SK-N-SH treated with all-trans-retinoic acid at 6 μM for 48 hours (cell line): ENCODE measurements around the gene STX18.

Experiments used
- ATAC-seq: fragments of 200-7000 bp; cut with Tn5 transposase; 3 replicates; pipeline ENCODE4 v1.9.1; 2020; ENCODE audit warnings: mild to moderate bottlenecking, moderate library complexity
- ARNTL ChIP-seq: fragments of 450-650 bp; formaldehyde crosslinking; IDR thresholded peaks from 2 replicates; pipeline ENCODE4 v1.5.0; 2020; ENCODE audit warnings: low read depth, mild to moderate bottlenecking, moderate library complexity, borderline replicate concordance
- CSDC2 ChIP-seq: fragments of 250-450 bp; sonication (Bioruptor Pico); IDR thresholded peaks from 2 replicates; pipeline ENCODE4 v1.5.0; 2020; ENCODE audit warnings: mild to moderate bottlenecking, moderate library complexity
- ESRRG ChIP-seq: fragments of 250-450 bp; sonication (Bioruptor Pico); IDR thresholded peaks from 2 replicates; pipeline ENCODE4 v1.6.1; 2021; ENCODE audit warnings: mild to moderate bottlenecking
- GLIS3 ChIP-seq: fragments of 250-450 bp; sonication (Bioruptor Pico); IDR thresholded peaks from 2 replicates; pipeline ENCODE4 v1.5.0; 2020; ENCODE audit warnings: mild to moderate bottlenecking, moderate library complexity
- ISL1 ChIP-seq: fragments of 250-450 bp; sonication (Bioruptor Pico); IDR thresholded peaks from 2 replicates; pipeline ENCODE4 v2.1.2; 2022; ENCODE audit warnings: mild to moderate bottlenecking, moderate library complexity
- OSR1 ChIP-seq: fragments of 250-450 bp; sonication (Bioruptor Pico); IDR thresholded peaks from 2 replicates; pipeline ENCODE4 v1.8.0; 2022; ENCODE audit warnings: moderate library complexity, mild to moderate bottlenecking, inconsistent platforms
- PPARA ChIP-seq: fragments of 250-450 bp; sonication (Bioruptor Pico); IDR thresholded peaks from 2 replicates; pipeline ENCODE4 v1.5.0; 2020; ENCODE audit warnings: mild to moderate bottlenecking, borderline replicate concordance
- SNAI2 ChIP-seq: fragments of 250-450 bp; sonication (Bioruptor Pico); IDR thresholded peaks from 2 replicates; pipeline ENCODE4 v1.5.0; 2020; ENCODE audit warnings: mild to moderate bottlenecking, moderate library complexity
- TCF4 ChIP-seq: fragments of 250-450 bp; sonication (Bioruptor Pico); IDR thresholded peaks from 2 replicates; pipeline ENCODE4 v1.8.0; 2021; ENCODE audit warnings: mild to moderate bottlenecking, moderate library complexity, borderline replicate concordance
- TOX ChIP-seq: fragments of 250-450 bp; sonication (Bioruptor Pico); IDR thresholded peaks from 2 replicates; pipeline ENCODE4 v1.8.0; 2021; ENCODE audit warnings: mild to moderate bottlenecking, moderate library complexity, borderline replicate concordance
- ZC3H10 ChIP-seq: fragments of 250-450 bp; sonication (Bioruptor Pico); IDR thresholded peaks from 2 replicates; pipeline ENCODE4 v1.5.1; 2021; ENCODE audit warnings: mild to moderate bottlenecking, moderate library complexity
- ZFP3 ChIP-seq: fragments of 250-450 bp; sonication (Bioruptor Pico); IDR thresholded peaks from 2 replicates; pipeline ENCODE4 v1.5.0; 2020; ENCODE audit warnings: mild to moderate bottlenecking, moderate library complexity
- ZFP30 ChIP-seq: fragments of 450-650 bp; formaldehyde crosslinking; IDR thresholded peaks from 2 replicates; pipeline ENCODE4 v1.5.0; 2022; ENCODE audit warnings: mild to moderate bottlenecking, moderate library complexity
- ZNF565 ChIP-seq: fragments of 450-650 bp; formaldehyde crosslinking; conservative IDR thresholded peaks from 2 replicates; pipeline ENCODE4 v1.5.0; 2020; ENCODE audit warnings: low read depth, mild to moderate bottlenecking, moderate library complexity
- ZNF70 ChIP-seq: fragments of 450-650 bp; formaldehyde crosslinking; IDR thresholded peaks from 2 replicates; pipeline ENCODE4 v1.5.0; 2020; ENCODE audit warnings: mild to moderate bottlenecking, moderate library complexity
- ZNF8 ChIP-seq: fragments of 450-650 bp; formaldehyde crosslinking; IDR thresholded peaks from 2 replicates; pipeline ENCODE4 v1.5.0; 2020; ENCODE audit warnings: mild to moderate bottlenecking, moderate library complexity
- TF ChIP-seq, protein P1 (sequence below): fragments of 250-450 bp; sonication (Bioruptor Pico); IDR thresholded peaks from 2 replicates; pipeline ENCODE4 v1.5.0; 2020; ENCODE audit warnings: mild to moderate bottlenecking, moderate library complexity
- TF ChIP-seq, protein P2 (sequence below): fragments of 250-450 bp; sonication (Bioruptor Pico); IDR thresholded peaks from 2 replicates; pipeline ENCODE4 v1.8.0; 2021; ENCODE audit warnings: low read depth, mild to moderate bottlenecking, moderate library complexity, borderline replicate concordance
- TF ChIP-seq, protein P3 (sequence below): fragments of 250-450 bp; sonication (Bioruptor Pico); IDR thresholded peaks from 2 replicates; pipeline ENCODE4 v1.5.1; 2021; ENCODE audit warnings: mild to moderate bottlenecking, moderate library complexity
- TF ChIP-seq, protein P4 (sequence below): fragments of 250-450 bp; sonication (Bioruptor Pico); IDR thresholded peaks from 2 replicates; pipeline ENCODE4 v1.5.1; 2020; ENCODE audit warnings: low read depth, mild to moderate bottlenecking, moderate library complexity

STX18 gene

DNA sequence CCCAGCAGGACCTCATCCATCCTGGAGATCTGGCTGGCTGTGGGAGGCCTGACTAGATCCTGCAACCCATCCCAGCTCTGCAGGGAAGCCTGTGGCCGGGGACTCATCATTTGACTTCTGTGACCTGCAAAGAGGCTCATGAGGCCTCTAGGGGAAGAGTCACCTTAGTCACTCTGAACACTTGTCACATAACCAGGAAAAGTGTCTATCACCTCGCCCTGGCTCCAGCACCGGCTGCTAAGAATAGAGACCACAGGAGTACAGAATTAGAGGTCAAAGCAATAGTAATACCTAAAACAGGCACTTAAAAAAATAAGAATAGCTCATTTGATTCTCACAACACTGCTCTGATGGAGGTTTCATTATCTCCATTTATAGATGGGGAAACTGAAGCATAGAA is 158.8 kb downstream of the STX18 start (continued):
- TF ChIP-seq, protein P1, sequence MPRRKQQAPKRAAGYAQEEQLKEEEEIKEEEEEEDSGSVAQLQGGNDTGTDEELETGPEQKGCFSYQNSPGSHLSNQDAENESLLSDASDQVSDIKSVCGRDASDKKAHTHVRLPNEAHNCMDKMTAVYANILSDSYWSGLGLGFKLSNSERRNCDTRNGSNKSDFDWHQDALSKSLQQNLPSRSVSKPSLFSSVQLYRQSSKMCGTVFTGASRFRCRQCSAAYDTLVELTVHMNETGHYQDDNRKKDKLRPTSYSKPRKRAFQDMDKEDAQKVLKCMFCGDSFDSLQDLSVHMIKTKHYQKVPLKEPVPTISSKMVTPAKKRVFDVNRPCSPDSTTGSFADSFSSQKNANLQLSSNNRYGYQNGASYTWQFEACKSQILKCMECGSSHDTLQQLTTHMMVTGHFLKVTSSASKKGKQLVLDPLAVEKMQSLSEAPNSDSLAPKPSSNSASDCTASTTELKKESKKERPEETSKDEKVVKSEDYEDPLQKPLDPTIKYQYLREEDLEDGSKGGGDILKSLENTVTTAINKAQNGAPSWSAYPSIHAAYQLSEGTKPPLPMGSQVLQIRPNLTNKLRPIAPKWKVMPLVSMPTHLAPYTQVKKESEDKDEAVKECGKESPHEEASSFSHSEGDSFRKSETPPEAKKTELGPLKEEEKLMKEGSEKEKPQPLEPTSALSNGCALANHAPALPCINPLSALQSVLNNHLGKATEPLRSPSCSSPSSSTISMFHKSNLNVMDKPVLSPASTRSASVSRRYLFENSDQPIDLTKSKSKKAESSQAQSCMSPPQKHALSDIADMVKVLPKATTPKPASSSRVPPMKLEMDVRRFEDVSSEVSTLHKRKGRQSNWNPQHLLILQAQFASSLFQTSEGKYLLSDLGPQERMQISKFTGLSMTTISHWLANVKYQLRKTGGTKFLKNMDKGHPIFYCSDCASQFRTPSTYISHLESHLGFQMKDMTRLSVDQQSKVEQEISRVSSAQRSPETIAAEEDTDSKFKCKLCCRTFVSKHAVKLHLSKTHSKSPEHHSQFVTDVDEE (CRISPR knock-in tag), result no peak
- TF ChIP-seq TOX, result no peak

DNA sequence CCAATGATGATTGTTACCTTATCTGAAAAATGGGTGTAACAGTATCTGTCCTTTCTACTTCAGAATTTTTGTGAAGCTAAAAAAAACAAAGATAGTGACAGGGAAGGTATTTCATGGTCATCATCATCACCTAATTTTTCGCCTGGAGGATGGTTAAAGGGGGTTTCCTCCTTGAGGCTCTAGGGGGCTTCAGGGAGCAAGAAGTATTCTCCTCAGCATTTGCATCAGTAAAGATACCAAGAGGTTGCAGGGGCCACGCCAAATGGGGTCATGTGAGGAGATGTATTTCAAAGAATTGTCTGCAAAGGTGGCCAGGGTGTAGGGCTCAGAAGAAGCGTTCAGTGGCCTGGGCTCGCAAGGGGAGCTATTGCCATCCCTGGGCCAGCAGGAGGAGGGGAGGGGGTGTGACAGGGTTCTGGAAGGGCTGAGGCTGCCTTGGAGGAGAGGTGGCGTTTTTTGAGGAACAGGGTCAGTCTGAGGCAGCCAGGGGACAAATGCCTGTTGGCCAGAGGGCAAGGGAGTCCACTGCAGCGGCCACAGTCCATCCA is 162.2 kb downstream of the STX18 start:
- ATAC-seq, result no peak

DNA sequence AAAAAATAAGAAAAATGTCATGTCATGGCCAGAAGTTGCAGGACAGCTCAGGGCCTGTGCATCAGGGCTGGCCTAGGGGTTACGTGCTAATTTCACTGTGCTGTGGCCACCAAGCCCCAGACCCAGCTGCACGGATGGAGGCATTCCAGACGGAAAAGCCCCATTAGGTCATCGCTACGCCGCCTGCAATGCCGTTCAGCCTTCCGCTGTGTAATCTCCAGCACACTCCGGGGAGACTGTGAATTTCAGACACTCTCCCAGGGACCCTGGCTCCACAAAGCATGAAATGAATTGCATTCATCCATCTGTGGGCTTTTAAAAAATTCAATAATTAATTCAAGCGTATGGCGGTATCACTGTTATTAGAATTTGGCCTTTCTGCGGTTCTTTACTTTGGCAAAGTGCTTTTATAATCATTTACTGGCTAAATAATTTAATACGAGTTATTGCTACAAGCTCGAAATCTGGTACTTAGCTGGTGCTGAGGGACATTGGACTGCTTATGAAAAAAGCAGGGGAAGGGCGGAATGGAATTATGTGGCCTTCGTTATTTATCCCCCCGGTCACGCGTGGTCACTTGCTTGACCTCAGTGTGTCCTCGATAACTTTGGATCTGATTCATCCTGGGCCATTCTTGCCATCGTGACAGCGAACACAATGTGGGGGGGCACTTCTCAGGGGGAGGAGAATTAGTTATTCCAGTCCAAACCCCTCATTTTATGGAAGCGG is 164.0 kb downstream of the STX18 start:
- no peak for TF ChIP-seq ZFP3 (CRISPR knock-in tag)
- TF ChIP-seq, protein P2, sequence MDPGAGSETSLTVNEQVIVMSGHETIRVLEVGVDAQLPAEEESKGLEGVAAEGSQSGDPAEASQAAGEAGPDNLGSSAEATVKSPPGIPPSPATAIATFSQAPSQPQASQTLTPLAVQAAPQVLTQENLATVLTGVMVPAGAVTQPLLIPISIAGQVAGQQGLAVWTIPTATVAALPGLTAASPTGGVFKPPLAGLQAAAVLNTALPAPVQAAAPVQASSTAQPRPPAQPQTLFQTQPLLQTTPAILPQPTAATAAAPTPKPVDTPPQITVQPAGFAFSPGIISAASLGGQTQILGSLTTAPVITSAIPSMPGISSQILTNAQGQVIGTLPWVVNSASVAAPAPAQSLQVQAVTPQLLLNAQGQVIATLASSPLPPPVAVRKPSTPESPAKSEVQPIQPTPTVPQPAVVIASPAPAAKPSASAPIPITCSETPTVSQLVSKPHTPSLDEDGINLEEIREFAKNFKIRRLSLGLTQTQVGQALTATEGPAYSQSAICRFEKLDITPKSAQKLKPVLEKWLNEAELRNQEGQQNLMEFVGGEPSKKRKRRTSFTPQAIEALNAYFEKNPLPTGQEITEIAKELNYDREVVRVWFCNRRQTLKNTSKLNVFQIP, result no peak
- TF ChIP-seq CSDC2, result no peak
- TF ChIP-seq GLIS3, result no peak
- TF ChIP-seq ARNTL (CRISPR knock-in tag), result no peak
- TF ChIP-seq SNAI2 (CRISPR knock-in tag), result no peak
- TF ChIP-seq ISL1 (CRISPR knock-in tag), result no peak
- no peak for TF ChIP-seq PPARA (CRISPR knock-in tag)
- TF ChIP-seq ZC3H10, result no peak
- no peak for TF ChIP-seq TOX
- TF ChIP-seq ZNF8 (CRISPR knock-in tag), result no peak
- TF ChIP-seq, protein P3, sequence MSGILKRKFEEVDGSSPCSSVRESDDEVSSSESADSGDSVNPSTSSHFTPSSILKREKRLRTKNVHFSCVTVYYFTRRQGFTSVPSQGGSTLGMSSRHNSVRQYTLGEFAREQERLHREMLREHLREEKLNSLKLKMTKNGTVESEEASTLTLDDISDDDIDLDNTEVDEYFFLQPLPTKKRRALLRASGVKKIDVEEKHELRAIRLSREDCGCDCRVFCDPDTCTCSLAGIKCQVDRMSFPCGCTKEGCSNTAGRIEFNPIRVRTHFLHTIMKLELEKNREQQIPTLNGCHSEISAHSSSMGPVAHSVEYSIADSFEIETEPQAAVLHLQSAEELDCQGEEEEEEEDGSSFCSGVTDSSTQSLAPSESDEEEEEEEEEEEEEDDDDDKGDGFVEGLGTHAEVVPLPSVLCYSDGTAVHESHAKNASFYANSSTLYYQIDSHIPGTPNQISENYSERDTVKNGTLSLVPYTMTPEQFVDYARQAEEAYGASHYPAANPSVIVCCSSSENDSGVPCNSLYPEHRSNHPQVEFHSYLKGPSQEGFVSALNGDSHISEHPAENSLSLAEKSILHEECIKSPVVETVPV (CRISPR knock-in tag), result no peak
- no peak for TF ChIP-seq ZFP30 (CRISPR knock-in tag)
- no peak for TF ChIP-seq TCF4
- TF ChIP-seq, protein P4, sequence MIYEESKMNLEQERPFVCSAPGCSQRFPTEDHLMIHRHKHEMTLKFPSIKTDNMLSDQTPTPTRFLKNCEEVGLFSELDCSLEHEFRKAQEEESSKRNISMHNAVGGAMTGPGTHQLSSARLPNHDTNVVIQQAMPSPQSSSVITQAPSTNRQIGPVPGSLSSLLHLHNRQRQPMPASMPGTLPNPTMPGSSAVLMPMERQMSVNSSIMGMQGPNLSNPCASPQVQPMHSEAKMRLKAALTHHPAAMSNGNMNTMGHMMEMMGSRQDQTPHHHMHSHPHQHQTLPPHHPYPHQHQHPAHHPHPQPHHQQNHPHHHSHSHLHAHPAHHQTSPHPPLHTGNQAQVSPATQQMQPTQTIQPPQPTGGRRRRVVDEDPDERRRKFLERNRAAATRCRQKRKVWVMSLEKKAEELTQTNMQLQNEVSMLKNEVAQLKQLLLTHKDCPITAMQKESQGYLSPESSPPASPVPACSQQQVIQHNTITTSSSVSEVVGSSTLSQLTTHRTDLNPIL, result no peak
- TF ChIP-seq, all 23 proteins: peak for 0
- no peak for ATAC-seq

More for the DNA sequence above, 162.2 kb downstream of the STX18 start:
- TF ChIP-seq ZNF565 (CRISPR knock-in tag) (no peak), OSR1 (CRISPR knock-in tag) (no peak), SNAI2 (CRISPR knock-in tag) (no peak), PPARA (CRISPR knock-in tag) (no peak), ZNF70 (no peak), GLIS3 (no peak), ESRRG (CRISPR knock-in tag) (no peak), TOX (no peak)
- TF ChIP-seq, protein P1 (CRISPR knock-in tag), result no peak
- TF ChIP-seq, all 23 proteins: peak for 0
